ENCODE results near the gene GOLT1A.

The GOLT1A gene

GRCh38 chr1:204157962-204158361 lies 55.8 kb downstream of the GOLT1A start:
- no peak for DNase-seq (ENCODE audit: low read depth, low spot score)

GRCh38 chr1:204155881-204156280 lies 57.9 kb downstream of the GOLT1A start:
- no peak for DNase-seq (ENCODE audit: low read depth, low spot score)

DNA sequence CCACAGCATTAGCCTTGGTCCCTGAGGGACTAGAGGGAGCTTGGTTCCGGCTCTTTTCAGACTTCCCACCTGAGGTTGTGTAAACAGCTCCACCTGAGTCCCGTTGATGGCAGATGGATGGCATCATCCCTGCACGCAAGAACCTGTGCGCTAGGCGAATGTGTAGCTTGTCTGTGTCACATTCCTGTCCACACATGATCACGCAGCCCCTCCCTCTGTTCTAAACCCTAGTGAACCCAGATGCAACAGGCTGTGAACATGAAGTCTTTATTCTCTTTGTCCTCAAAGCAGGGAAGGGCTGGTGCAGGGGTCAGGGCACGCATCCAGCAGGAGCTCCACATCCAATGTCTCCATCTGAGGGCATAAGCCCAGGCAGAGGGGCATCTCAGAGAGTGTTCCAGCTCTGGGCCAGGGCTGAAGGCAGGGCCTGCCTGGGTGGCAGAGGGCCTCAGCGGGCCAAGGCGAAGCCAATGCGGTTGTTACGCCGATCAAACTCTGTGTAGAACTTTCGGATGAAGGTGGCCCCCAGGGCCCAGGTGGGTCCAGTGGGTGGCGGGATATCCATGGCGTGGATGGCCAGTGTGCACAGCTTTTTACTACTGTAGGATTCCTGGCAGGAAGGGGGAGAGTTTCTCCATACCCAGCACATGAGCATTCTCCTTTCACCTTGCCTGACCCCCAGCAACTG lies 59.1 kb downstream of the GOLT1A start:
- DNase-seq (ENCODE audit: low read depth, low spot score): no peak

DNA sequence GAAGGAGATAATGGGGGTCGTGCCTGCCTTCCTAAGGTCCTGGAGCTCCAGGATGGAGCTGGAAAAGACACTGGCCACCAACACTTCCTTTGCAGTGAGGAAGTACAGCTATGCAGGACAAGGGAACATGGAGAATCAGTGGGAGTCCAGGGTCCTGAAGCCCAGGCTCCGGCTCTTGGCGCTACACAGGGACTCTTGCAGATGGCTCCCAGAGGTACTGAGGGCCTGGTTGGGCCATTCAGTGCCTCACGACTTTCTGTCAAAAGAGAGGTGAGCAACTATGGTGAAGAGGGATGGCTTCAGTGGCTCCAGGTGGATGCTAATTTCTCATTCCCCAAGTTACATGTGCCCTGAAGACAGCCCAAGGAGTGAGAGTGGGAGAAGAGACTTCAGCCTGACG lies 60.1 kb downstream of the GOLT1A start:
- DNase-seq (ENCODE audit: low read depth, low spot score): no peak

GRCh38 chr1:204152310-204153044 lies 61.3 kb downstream of the GOLT1A start:
- DNase-seq (ENCODE audit: low read depth, low spot score): no peak

GRCh38 chr1:204151552-204152309 lies 62.1 kb downstream of the GOLT1A start, which contains the start of gene ETNK2:
Gene ETNK2, minus strand, starts transcription at chr1:204152044. Its CDS starts 192 bp downstream, at chr1:204151852.
- no peak for DNase-seq (ENCODE audit: low read depth, low spot score)

DNA sequence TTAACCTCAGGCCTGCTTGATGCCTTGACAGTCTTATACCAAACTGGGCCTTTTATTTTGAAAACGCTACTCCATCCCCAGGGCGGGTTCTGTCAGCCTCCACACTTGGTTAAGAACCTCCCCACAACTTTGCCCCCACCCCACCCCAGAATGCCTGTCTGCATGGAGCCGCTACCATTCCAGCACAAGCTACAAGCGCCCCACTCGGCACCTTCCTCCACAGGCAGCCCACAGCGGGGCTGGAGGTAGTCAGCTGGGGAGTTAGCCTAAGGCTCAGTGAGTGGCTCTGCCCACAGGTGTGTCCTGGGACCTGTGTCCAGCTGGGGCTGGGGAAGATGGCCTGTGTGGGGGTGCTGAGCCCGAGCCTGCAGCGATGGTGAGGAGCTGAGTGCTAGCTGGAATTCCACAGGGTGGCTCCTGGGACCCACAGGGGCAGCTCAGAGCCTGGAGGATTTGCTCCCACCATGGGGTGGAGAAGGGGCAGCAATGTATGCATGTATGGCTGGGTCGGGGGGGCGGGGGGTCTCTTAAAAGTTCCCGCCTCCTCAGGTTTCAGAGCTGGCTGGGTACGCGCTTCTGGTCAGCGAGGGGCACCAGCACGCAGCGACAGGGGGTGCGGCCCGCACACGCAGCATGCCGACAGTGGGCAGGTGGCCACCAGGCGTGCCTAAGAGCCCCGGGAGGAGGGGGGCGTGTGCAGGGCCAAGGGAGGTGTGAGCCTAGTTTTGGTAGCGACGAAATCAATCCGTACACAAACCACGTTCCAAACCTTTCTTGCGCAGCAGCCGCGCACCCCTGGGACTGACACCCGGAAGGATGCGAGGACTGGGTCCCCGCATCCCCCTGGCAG lies 62.9 kb downstream of the GOLT1A start:
- DNase-seq (ENCODE audit: low read depth, low spot score): no peak

GRCh38 chr1:204149635-204150565 lies 63.9 kb downstream of the GOLT1A start:
- DNase-seq (ENCODE audit: low read depth, low spot score): no peak

GRCh38 chr1:204149107-204149506 lies 64.7 kb downstream of the GOLT1A start:
- no peak for DNase-seq (ENCODE audit: low read depth, low spot score)

Data from smooth muscle cell of the brain vasculature (primary cell).